Liver (tissue), 9 donors: ENCODE data around the gene POU2F3. TPM values are rescaled to one million over a fixed set of nuclear protein-coding genes. Genes with fewer than 3 reads are reported as not detected.
"Not testable (repeated sequence)": the region's sequence is repeated elsewhere in the genome, so short reads cannot be mapped to it uniquely, and the experiment has no call there.

ENCODE experiments used
- DNase-seq: peaks from one replicate; pipeline ENCODE4 v3.0.0-alpha.2; 2017; ENCODE audit warnings: low spot score
- H3K27ac ChIP-seq, 2 donors: one replicate each; pipeline ENCODE4 v1.7.0; 2013; ENCODE audit warnings: inconsistent platforms in 2 of 2, low read length in 2 of 2, control low read depth in 1 of 2, low read depth in 1 of 2, mild to moderate bottlenecking in 1 of 2
- H3K27me3 ChIP-seq, 4 donors: one replicate each; pipeline versions ENCODE4 v1.6.1 to v1.7.0; 2013; ENCODE audit warnings: low read length in 3 of 4, inconsistent platforms in 1 of 4, mild to moderate bottlenecking in 1 of 4, moderate library complexity in 1 of 4; ENCODE audit not compliant: control insufficient read depth in 4 of 4, insufficient read depth in 4 of 4
- H3K36me3 ChIP-seq, 4 donors: one replicate each; pipeline versions ENCODE4 v1.6.1 to v1.7.0; 2013; ENCODE audit warnings: low read length in 3 of 4, mild to moderate bottlenecking in 3 of 4, low read depth in 1 of 4, moderate library complexity in 1 of 4; ENCODE audit not compliant: control insufficient read depth in 4 of 4, insufficient read depth in 3 of 4
- H3K4me1 ChIP-seq, 4 donors: one replicate each; pipeline versions ENCODE4 v1.6.1 to v1.7.0; 2013; ENCODE audit warnings: low read length in 3 of 4, mild to moderate bottlenecking in 3 of 4, moderate library complexity in 1 of 4; ENCODE audit not compliant: control insufficient read depth in 4 of 4, insufficient read depth in 4 of 4
- H3K4me3 ChIP-seq, 3 donors: one replicate each; pipeline versions ENCODE4 v1.6.1 to v1.7.0; 2013; ENCODE audit warnings: low read length in 3 of 3, control low read depth in 1 of 3, low read depth in 1 of 3, mild to moderate bottlenecking in 1 of 3
- H3K9ac ChIP-seq, 2 donors: one replicate each; pipeline ENCODE4 v1.7.0; 2013; ENCODE audit warnings: low read length in 2 of 2, mild to moderate bottlenecking in 2 of 2, moderate library complexity in 2 of 2, control low read depth in 1 of 2, low read depth in 1 of 2
- H3K9me3 ChIP-seq, 4 donors: one replicate each; pipeline versions ENCODE4 v1.6.1 to v1.7.0; 2013; ENCODE audit warnings: low read length in 3 of 4; ENCODE audit not compliant: control insufficient read depth in 4 of 4
- ATF3 ChIP-seq: IDR thresholded peaks from 2 replicates; pipeline ENCODE4 v1.6.1; 2016; ENCODE audit warnings: antibody characterized with exemption
- CTCF ChIP-seq: fragments of 150-350 bp; IDR thresholded peaks from 2 replicates; pipeline ENCODE4 v1.5.1; 2017; ENCODE audit warnings: improper control_type of control experiment, low read depth, low read length; ENCODE audit not compliant: missing input control
- EGR1 ChIP-seq, 2 donors: IDR thresholded peaks; 2 replicates each; pipeline ENCODE4 v1.6.1; 2016 to 2018; ENCODE audit warnings: antibody characterized with exemption in 2 of 2, low read depth in 2 of 2
- FOXA1 ChIP-seq: IDR thresholded peaks from 2 replicates; pipeline ENCODE4 v1.6.1; 2016; ENCODE audit warnings: antibody characterized with exemption
- FOXA2 ChIP-seq: IDR thresholded peaks from 2 replicates; pipeline ENCODE4 v1.6.1; 2016; ENCODE audit warnings: antibody characterized with exemption
- GABPA ChIP-seq, 2 donors: IDR thresholded peaks in 1 of 2; conservative IDR thresholded peaks in 1 of 2; 2 replicates each; pipeline ENCODE4 v1.6.1; 2016; ENCODE audit warnings: antibody characterized with exemption in 2 of 2, mild to moderate bottlenecking in 1 of 2, moderate library complexity in 1 of 2
- HNF4A ChIP-seq, 2 donors: conservative IDR thresholded peaks; 2 replicates each; pipeline ENCODE4 v1.6.1; 2016; ENCODE audit warnings: antibody characterized with exemption in 2 of 2, mild to moderate bottlenecking in 2 of 2
- HNF4G ChIP-seq: IDR thresholded peaks from 2 replicates; pipeline ENCODE4 v1.6.1; 2016; ENCODE audit warnings: antibody characterized with exemption
- NR2F2 ChIP-seq: IDR thresholded peaks from 2 replicates; pipeline ENCODE4 v1.6.1; 2016; ENCODE audit warnings: antibody characterized with exemption
- RAD21 ChIP-seq, 2 donors: IDR thresholded peaks; 2 replicates each; pipeline ENCODE4 v1.6.1; 2016; ENCODE audit warnings: antibody characterized with exemption in 2 of 2, mild to moderate bottlenecking in 2 of 2
- REST ChIP-seq: IDR thresholded peaks from 2 replicates; pipeline ENCODE4 v1.6.1; 2016; ENCODE audit warnings: antibody characterized with exemption, mild to moderate bottlenecking
- RXRA ChIP-seq, 2 donors: IDR thresholded peaks; 2 replicates each; pipeline ENCODE4 v1.6.1; 2017 to 2018; ENCODE audit warnings: antibody characterized with exemption in 2 of 2, mild to moderate bottlenecking in 1 of 2
- SP1 ChIP-seq: IDR thresholded peaks from 2 replicates; pipeline ENCODE4 v1.6.1; 2018; ENCODE audit warnings: antibody characterized with exemption, mild to moderate bottlenecking
- TAF1 ChIP-seq: conservative IDR thresholded peaks from 2 replicates; pipeline ENCODE4 v1.6.1; 2016; ENCODE audit warnings: antibody characterized with exemption, mild to moderate bottlenecking
- YY1 ChIP-seq: IDR thresholded peaks from 2 replicates; pipeline ENCODE4 v1.6.1; 2016; ENCODE audit warnings: antibody characterized with exemption, mild to moderate bottlenecking
- ZBTB33 ChIP-seq: IDR thresholded peaks from 2 replicates; pipeline ENCODE4 v1.6.1; 2016; ENCODE audit warnings: antibody characterized with exemption
- WGBS: extraction: QIAGEN DNeasy Blood & Tissue Kit; methylation state at CpG from one replicate; pipeline ENCODE4 v1.1.7; 2013; 5-methylcytosine and 5-hydroxymethylcytosine counted together
- polyA plus RNA-seq, 2 donors: library from polyadenylated mRNA; stranded (reverse) in 1 of 2; unstranded in 1 of 2; fragments of 200-250 nt in 1 of 2; fragments of >200 nt in 1 of 2; fragmentation: Nextera tagmentation in 1 of 2; extraction: Ambion mirVana in 1 of 2; gene quantifications; one replicate each; pipeline versions ENCODE4 v1.2.1 to v1.2.3, GENCODE V29; 2013 to 2015
- total RNA-seq, 2 donors: library from RNA; depleted of rRNA; stranded (reverse); fragments of >200 nt; gene quantifications; one replicate each; pipeline ENCODE4 v1.2.3, GENCODE V29; 2014
- donor health status: healthy.
- donor health status: healthy.
- donor health status: healthy.
- donor health status: healthy.
- donor health status: healthy.

POU2F3 gene
- total and polyA plus RNA-seq, 4 donors = not detected

GRCh38 chr11:120249279-120250262 lies 9.6 kb downstream of the POU2F3 start:
- DNase-seq = no peak
- H3K4me1 ChIP-seq = no peaks in the 10 kb centered on the region
- H3K9me3 ChIP-seq = no peaks in the 10 kb centered on the region
- no peak overlapping the region for H3K4me3 ChIP-seq
- 80% methylated on average over 8 of the region's 8 CpGs for WGBS
- H3K36me3 ChIP-seq = no peaks in the 10 kb centered on the region
- no peak overlapping the region for H3K27ac ChIP-seq
- no peak overlapping the region for H3K9ac ChIP-seq
- TF ChIP-seq ZBTB33 (no peak), GABPA (IDR thresholded peaks at IDR 0.05 in 1 of 2, conservative IDR thresholded peaks at IDR 0.05 in 1 of 2) (no peak), NR2F2 (no peak), FOXA1 (no peak), SP1 (no peak), EGR1 (IDR thresholded peaks at IDR 0.05; ENCODE audit: low read depth in 2 of 2) (no peak), REST (no peak), FOXA2 (no peak), TAF1 (no peak), HNF4A (conservative IDR thresholded peaks at IDR 0.05) (no peak), CTCF (no peak), YY1 (no peak), ATF3 (no peak), HNF4G (no peak), RAD21 (IDR thresholded peaks at IDR 0.05) (no peak), RXRA (IDR thresholded peaks at IDR 0.05) (no peak)
- peaks cover 0 to 2% (median under 1%) of the 10 kb centered on the region in 4 donors for H3K27me3 ChIP-seq

- not testable (repeated sequence) for H3K27me3 ChIP-seq, H3K4me3 ChIP-seq, H3K9ac ChIP-seq, DNase-seq, H3K9me3 ChIP-seq, H3K4me1 ChIP-seq, H3K36me3 ChIP-seq, H3K27ac ChIP-seq
- WGBS = 91% methylated on average over 13 of the region's 13 CpGs
Measured at GRCh38 chr11:120253377-120253776, 13.4 kb downstream of the POU2F3 start.
